SW480 (cell line): ENCODE measurements around the gene RCAN1.
A peak's percentile ranks its signal among the peaks of the same experiment; 100 is the strongest.
"Not testable (repeated sequence)": the region's sequence is repeated elsewhere in the genome, so short reads cannot be mapped to it uniquely, and the experiment has no call there.

ENCODE experiments used
- DNase-seq: peaks from one replicate; pipeline ENCODE4 v3.0.0-alpha.2; 2016; ENCODE audit warnings: low spot score

The RCAN1 gene

DNA sequence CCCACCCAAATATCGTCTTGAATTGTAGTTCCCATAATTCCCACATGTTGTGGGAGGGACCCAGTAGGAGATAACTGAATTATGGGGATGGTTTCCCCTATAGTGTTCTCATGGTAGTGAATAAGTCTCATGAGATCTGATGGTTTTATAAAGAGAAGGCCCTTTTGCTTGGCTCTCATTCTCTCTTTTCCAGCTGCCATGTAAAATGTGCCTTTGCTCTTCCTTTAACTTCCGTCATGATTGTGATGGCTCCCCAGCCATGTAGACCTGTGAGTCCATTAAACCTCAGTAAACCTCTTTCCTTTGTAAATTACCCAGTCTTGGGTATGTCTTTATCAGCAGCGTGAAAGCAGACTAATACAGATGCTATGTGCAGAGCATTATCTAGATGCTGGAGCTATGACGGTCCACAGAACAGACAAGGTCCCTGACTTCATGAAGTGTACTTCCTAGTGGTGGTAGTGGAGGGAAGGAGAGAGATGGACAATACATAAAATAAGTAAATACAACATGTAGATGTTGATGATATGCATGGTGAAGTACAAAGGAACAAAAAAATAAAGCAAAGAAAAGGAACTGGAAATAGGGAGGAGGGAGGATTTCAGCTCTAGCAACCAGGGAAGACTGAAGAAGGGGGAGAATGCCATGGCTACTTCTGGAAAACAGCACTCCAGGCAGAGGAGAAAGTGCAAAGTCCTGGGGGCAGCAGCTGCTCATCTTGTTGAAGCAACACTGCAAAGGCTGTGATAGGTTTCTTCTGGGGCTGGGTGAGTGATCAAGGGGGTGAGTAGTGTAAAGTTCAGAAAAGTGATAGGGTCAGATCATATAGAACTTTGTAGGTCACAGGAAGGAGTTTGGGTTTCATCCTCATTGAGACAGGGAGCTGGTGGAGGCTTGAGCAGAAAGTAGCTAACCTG is 6.8 kb upstream of the RCAN1 start:
- DNase-seq: no peak

GRCh38 chr21:34619841-34620665 is 5.1 kb upstream of the RCAN1 start:
- DNase-seq: no peak

- DNase-seq: no peak
Measured at GRCh38 chr21:34618941-34619340, 4.0 kb upstream of the RCAN1 start.

GRCh38 chr21:34617753-34618339 is 2.9 kb upstream of the RCAN1 start:
- no peak for DNase-seq

GRCh38 chr21:34615487-34615814 is 538 bp upstream of the RCAN1 start:
- no peak for DNase-seq

GRCh38 chr21:34613679-34614627 is 960 bp downstream of the RCAN1 start:
- DNase-seq: peak; percentile 19

- no peak for DNase-seq
Measured at GRCh38 chr21:34612557-34612956, 2.4 kb downstream of the RCAN1 start.

- DNase-seq: no peak
Measured at GRCh38 chr21:34612056-34612455, 2.9 kb downstream of the RCAN1 start.

GRCh38 chr21:34611528-34611927 is 3.4 kb downstream of the RCAN1 start:
- no peak for DNase-seq

- DNase-seq: no peak
Measured at GRCh38 chr21:34609933-34610549, 4.9 kb downstream of the RCAN1 start.

DNA sequence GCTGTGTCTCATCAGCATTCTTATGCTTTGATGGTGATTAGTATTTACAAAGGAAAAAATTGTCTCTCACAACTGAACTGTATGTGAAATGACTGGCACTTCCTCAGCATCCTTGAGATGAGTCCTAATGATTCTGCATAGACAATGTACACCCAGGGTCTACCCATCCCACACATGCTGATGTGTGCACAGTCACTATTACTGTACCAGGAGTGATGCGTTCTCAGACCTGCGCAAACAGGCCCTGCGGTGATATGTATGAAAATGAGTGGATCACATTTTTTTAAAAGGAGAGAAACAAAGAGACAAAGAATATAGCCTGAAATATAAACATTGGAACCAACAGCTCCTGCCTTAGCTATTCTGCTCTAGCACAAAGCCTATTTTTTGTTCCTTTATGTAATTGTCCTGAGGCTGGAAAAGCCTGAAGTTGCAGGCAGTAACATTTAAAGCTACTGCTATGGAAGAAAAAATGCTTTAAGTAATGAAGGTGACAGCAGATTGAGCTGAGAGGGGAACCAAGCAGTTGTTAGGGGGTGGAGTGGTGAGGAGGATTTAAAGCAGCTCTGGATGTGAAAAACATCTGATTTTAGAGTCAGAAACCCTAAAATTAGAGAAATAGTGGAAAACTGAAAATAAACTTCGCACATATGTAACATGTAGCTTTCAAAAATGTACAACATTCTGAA is 5.5 kb downstream of the RCAN1 start:
- DNase-seq: no peak

GRCh38 chr21:34607376-34607775 is 7.5 kb downstream of the RCAN1 start:
- DNase-seq: not testable (repeated sequence)

- DNase-seq: no peak
Measured at GRCh38 chr21:34606621-34607020, 8.3 kb downstream of the RCAN1 start.

DNA sequence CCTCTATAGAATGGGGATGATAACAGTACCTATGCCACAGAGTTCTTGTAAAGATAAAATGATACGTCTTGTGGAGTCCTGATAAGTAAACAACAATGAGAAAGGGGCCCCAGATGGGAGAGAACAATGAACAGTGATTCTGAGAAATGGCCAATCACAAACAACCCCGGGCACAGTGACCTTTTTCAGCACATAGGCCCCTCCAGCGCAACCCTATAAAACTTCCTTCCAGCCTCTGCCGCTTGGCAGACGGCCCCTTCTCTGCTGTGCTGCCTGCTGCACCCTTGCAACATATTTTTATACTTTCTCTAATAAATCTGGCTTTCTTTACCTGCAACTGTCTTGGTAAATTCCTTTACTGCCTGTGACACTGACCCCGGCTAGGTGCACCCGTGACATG is 8.9 kb downstream of the RCAN1 start:
- no peak for DNase-seq

DNA sequence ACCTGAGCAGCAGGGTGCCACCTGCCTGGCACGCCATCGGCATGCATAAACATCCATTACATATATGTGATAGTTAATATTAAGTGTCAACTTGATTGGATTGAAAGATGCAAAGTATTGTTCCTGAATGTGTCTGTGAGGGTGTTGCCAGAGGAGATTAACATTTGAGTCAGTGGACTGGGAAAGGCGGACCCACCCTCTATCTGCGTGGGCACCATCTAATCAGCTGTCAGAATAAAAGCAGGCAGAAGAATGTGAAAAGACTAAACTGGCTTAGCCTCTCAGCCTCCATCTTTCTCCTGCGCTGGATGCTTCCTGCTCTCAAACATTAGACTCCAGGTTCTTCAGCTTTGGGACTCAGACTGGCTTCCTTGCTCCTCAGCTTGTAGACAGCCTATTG is 10.0 kb downstream of the RCAN1 start:
- not testable (repeated sequence) for DNase-seq

- no peak for DNase-seq
Measured at GRCh38 chr21:34604556-34604955, 10.4 kb downstream of the RCAN1 start.

DNA sequence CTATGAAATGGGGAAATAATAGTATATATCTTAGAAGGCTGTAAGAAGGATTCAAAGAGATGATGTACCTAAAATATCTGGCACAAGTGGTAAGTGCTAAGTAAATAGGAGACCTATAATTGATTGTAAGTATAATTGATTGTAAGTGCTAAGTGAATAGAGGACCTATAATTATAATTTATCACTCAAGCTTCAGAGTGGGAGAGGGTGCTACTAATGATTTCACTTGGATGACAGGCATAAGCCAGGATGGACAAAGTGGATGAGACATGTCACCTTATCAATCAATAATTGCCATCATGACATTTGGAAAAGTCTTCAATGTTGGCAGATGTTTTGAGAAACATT is 11.2 kb downstream of the RCAN1 start:
- no peak for DNase-seq

DNA sequence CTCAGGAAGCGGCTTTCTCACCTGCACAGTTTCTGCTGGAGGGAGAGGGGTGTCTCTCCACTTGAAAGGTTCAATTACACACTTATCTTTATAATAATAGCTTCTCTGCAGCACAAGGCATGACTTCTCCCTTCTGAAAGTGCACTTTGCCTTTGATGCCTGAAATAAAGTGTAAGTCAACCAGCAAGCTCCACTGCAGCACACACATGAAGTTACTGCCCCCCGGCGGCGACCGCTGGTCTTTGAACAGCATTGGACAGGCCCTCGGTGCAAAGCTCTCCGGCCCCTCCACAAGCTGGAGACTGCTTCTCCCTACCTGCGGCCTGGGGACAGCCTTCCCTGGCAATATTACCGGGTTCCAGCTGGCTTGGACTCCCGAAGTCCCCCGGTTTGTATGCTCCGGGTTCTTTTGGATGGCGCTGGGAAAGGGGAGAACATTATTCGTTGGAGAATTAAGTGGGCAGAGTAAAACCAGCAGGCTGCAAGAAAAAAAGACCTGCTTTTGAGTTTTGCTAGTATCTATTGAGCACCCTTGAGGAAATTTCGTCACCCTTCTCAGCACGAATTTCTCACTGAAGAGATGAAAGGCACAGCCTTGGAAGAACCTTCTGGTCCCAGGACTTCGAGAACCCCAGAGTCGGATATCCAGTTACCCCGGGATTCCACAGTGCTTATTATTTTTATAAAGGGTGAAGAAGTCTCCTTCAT is 11.8 kb downstream of the RCAN1 start:
- DNase-seq: peak; percentile 73

DNA sequence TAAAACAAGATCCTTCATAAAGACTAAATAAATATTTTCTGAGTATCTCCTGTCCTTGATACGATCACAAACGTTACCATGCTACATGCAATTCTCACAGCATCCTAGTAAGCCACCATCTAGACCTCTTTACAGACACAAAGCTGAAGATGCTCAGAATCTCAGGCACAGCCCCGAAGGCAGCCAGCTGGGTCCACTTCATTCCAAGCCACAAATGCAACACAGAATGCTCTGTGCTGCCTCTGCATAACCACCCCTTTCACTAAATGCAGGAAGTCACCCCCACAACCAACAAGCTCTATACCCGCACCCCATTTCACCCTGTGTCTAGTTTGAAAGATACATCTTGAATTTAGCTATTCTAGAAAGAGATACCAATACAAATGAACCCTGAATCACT is 12.9 kb downstream of the RCAN1 start:
- no peak for DNase-seq

DNA sequence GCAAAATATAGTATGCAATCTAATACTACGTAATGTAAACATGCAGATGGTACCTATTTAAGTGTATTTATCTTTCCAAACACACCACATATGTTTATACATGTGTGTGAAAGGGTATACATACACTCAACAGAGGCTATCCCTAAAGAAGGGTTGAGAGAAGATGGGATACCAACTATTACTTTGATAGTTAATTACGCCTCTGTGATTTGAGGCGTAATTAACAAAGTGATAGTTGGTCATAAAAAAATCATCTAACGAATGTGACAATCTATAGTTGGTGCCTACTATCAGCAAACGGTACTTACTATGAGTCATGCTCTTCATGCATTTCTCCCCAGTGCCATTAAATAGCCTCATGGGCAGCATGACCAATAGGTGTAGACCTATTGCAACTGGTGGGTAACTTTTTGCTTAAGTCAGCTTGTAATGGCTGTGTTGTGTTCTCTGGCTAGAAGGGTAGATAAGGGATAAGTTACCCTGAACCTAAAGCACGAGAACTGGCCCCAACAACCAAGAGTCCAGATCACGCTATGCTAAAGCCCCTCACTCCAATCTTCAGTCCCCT is 15.3 kb downstream of the RCAN1 start:
- DNase-seq: peak; percentile 52
